COR-L47 (cell line): ENCODE data around the gene NACA.
A peak's percentile ranks its signal among the peaks of the same experiment; 100 is the strongest.
"Not testable (repeated sequence)": the region's sequence is repeated elsewhere in the genome, so short reads cannot be mapped to it uniquely, and the experiment has no call there.

Experiments
- DNase-seq: peaks from one replicate; lab custom pipeline; 2025; lab: John Stamatoyannopoulos, UW

The NACA gene

GRCh38 chr12:56723889-56724700 lies 1.0 kb downstream of the NACA start:
- no peak for DNase-seq

GRCh38 chr12:56723352-56723751 lies 1.7 kb downstream of the NACA start:
- no peak for DNase-seq

GRCh38 chr12:56722832-56723231 lies 2.3 kb downstream of the NACA start:
- DNase-seq, result no peak

GRCh38 chr12:56721721-56722120 lies 3.4 kb downstream of the NACA start:
- no peak for DNase-seq

GRCh38 chr12:56721216-56721615 lies 3.9 kb downstream of the NACA start:
- DNase-seq, result no peak

- DNase-seq, result no peak
Observed at GRCh38 chr12:56720731-56721151, 4.4 kb downstream of the NACA start.

GRCh38 chr12:56719056-56719455 lies 6.0 kb downstream of the NACA start:
- DNase-seq, result no peak

GRCh38 chr12:56718636-56719035 lies 6.5 kb downstream of the NACA start:
- no peak for DNase-seq

GRCh38 chr12:56718149-56718548 lies 7.0 kb downstream of the NACA start:
- DNase-seq, result no peak

GRCh38 chr12:56716933-56717880 lies 7.9 kb downstream of the NACA start:
- no peak for DNase-seq

GRCh38 chr12:56716458-56716857 lies 8.6 kb downstream of the NACA start:
- DNase-seq, result no peak

- no peak for DNase-seq
Observed at GRCh38 chr12:56715798-56716197, 9.3 kb downstream of the NACA start.

- no peak for DNase-seq
Observed at GRCh38 chr12:56714431-56714929, 10.6 kb downstream of the NACA start.

GRCh38 chr12:56713345-56713744 lies 11.8 kb downstream of the NACA start:
- no peak for DNase-seq

- no peak for DNase-seq
Observed at GRCh38 chr12:56709759-56710376, 15.2 kb downstream of the NACA start.

GRCh38 chr12:56704522-56704921 lies 20.6 kb downstream of the NACA start:
- DNase-seq, result not testable (repeated sequence)

- DNase-seq, result no peak
Observed at GRCh38 chr12:56699020-56699661, 26.0 kb downstream of the NACA start.

GRCh38 chr12:56695327-56696101 lies 29.6 kb downstream of the NACA start:
- DNase-seq, result no peak

- DNase-seq, result no peak
Observed at GRCh38 chr12:56694161-56694560, 30.9 kb downstream of the NACA start.

GRCh38 chr12:56688846-56689109 lies 36.3 kb downstream of the NACA start:
- peak; percentile 65 for DNase-seq

- peak; percentile 99 for DNase-seq
Observed at GRCh38 chr12:56688129-56688845, 36.8 kb downstream of the NACA start, which contains the start of gene PTGES3. PTGES3 (minus strand) TSS chr12:56688284; CDS start chr12:56687999, 285 bp downstream.
